Erythroblast (primary cell): ENCODE results near the gene YAP1.

Experiments used
- GATA1 ChIP-seq: IDR thresholded peaks from 2 replicates; pipeline ENCODE4 v1.6.1; 2011; ENCODE audit warnings: low read depth, mild to moderate bottlenecking, control low read depth, low read length, moderate library complexity
- POLR2A ChIP-seq: IDR thresholded peaks from 2 replicates; pipeline ENCODE4 v1.6.1; 2011; ENCODE audit warnings: mild to moderate bottlenecking, low read length

DNA sequence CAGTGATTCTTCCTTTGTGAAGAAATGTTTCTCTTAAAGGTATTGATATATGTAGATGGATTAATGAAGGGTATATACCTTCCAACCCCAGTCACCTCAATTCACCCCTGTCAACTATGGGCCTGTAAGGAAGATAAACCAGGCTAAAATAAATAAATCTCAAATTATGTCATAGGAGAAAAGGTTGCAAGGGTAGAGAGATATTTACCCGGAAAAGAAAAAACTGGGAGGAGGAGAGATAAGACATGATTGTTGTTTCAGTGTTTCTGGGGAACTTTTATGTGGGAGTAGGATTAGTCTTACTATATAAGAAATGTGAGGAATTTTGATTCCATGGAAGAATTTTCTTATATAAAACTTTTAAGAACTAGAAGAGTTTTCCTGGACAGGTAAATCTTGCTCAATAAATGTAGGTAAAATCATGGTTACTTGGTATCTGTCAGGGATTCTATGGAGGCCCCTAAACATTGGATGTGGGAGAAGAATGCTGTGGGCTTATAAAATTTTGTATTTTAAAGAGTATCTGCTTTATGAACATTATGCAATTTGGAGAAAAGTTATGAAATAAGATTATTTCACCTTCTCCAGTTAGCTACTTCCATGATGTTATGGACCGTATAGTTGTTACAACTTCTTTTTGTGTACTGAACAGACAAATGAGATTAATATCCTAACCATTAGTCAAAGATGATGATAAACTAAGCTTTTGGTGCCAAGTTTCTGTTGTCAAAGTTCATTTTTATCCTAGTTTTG lies 6.4 kb downstream of the YAP1 start:
- TF ChIP-seq POLR2A, result no peak
- TF ChIP-seq GATA1, result no peak
